Activated CD8-positive, alpha-beta memory T cell treated with anti-CD3 and anti-CD28 coated beads, Interleukin-2, amount 50 U/mL, for 48 hours (primary cell): ENCODE measurements around the gene ADAMTSL4.
"Not testable (repeated sequence)": the region's sequence is repeated elsewhere in the genome, so short reads cannot be mapped to it uniquely, and the experiment has no call there.

Experiments used
- DNase-seq: peaks from one replicate; pipeline ENCODE4 v3.0.0-alpha.2; 2020

ADAMTSL4 gene

DNA sequence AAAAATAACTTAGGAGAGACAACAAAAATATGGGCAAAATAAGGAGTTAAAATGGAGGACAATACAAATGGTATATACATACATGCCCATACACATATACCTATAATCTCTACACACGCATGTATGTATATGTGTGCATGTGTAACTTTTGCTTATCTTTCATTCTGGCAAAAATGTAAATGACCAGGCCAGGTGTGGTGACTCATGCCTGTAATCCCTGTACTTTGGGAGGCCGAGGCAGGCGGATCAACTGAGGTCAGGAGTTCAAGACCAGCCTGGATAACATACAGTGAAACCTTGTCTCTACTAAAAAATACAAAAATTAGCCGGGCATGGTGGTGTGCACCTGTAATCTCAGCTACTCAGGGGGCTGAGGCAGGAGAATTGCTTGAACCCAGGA lies 49.1 kb downstream of the ADAMTSL4 start:
- DNase-seq: not testable (repeated sequence)

DNA sequence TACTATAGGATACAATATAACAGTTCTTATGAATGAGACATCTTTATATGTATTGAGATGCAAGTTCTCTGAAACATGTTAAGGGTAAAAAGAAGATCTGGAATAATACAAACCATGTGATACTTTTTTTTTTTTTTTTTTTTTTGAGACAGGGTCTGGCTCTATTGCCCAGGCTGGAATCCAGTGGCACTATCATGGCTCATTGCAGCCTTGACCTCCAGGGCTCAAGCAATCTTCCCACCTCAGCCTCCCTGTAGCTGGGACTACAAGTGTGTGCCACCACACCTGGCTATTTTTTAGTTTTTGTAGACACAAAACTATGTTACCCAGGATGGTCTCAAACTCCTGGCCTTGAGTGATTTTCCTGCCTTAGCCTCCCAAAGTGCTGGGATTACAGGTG lies 52.3 kb downstream of the ADAMTSL4 start:
- no peak for DNase-seq

- not testable (repeated sequence) for DNase-seq
Observed at GRCh38 chr1:150602372-150602771, 53.2 kb downstream of the ADAMTSL4 start.

DNA sequence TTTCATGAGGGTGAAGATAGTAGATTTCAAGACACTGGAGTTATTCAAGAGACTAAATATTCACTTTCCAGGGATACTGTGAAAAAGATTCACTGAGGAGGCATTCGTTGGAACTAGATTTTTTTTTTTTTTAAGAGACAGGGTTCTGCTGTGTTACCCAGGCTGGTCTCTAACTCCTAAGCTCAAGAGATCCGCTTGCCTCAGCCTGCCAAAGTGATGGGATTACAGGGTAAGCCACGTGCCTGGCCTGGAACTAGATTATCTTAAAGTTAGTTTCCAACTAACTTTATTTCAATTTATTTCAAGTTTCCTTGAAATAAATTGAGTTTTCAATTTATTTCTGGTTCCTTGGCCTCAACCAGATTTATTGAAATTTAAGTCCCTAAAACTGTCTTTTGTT lies 54.5 kb downstream of the ADAMTSL4 start:
- DNase-seq: no peak

DNA sequence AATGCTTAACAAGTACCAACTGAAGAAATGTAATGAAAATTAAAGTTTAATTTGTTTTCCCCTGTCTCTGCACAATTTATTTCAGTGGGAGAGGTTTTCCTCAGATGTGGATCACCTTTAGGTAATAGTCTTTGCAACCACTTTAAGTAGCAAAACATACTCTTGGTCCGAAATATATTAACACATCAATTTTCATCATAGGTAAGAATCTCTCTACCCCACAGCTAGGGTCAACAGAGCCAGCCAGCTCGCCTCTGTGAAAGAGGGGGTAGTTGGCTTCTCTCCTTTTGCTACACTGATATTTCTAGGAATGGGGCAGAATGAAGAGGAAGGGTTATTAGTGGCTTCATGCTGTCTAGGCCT lies 55.0 kb downstream of the ADAMTSL4 start:
- DNase-seq: no peak

GRCh38 chr1:150605451-150605731 lies 56.2 kb downstream of the ADAMTSL4 start:
- DNase-seq: not testable (repeated sequence)

- no peak for DNase-seq
Observed at GRCh38 chr1:150606463-150607142, 57.4 kb downstream of the ADAMTSL4 start.

DNA sequence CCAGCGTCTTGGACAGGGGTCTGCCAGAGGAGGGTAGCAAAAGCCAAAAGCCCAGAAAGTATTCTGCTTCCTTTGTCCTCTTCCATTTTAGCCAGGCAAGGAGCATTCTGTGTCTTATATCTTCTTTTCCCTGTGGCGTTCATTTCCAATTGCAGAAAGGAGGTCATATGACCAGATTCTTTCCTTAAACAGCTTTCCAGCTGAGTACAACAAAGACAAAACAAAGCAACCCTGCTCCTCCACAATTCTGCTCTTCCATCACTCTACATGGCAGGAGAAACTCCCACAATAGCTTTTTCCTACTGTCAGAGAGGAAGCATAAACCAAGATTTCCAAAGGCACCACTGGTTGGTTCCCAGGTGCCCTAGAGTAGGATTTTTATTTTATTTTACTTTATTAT lies 60.5 kb downstream of the ADAMTSL4 start:
- no peak for DNase-seq
